Nucleus accumbens (tissue), 56 donors: ENCODE results near the gene FLYWCH2.
"Not testable (repeated sequence)": the region's sequence is repeated elsewhere in the genome, so short reads cannot be mapped to it uniquely, and the experiment has no call there.

Experiments
- DNase-seq, 56 donors: peaks; one replicate each; lab custom pipeline; 2025; lab: John Stamatoyannopoulos, UW

The FLYWCH2 gene

GRCh38 chr16:2931231-2931914 is 48.4 kb downstream of the FLYWCH2 start:
- not testable (repeated sequence) for DNase-seq

DNA sequence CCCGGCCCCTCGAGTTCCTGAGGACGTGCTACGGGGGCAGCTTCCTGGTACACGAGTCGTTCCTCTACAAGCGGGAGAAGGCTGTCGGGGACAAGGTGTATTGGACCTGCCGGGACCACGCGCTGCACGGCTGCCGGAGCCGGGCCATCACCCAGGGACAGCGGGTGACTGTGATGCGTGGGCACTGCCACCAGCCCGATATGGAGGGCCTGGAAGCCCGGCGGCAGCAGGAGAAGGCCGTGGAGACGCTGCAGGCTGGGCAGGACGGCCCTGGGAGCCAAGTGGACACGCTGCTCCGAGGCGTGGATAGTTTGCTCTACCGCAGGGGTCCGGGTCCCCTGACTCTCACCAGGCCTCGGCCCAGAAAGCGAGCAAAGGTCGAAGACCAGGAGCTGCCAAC is 50.1 kb downstream of the FLYWCH2 start:
- DNase-seq, result no peak

DNA sequence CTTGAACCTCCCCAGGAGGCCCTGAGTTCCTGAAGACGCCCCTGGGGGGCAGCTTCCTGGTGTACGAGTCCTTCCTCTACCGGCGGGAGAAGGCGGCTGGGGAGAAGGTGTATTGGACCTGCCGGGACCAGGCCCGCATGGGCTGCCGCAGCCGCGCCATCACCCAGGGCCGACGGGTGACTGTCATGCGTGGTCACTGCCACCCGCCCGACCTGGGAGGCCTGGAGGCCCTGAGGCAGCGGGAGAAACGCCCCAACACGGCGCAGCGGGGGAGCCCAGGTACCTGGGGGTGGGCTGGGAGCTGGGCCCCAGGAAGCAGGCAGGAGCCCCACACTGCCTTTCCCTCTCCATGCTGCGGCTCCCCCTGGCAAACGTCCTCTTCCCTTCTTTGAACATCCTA is 50.7 kb downstream of the FLYWCH2 start:
- no peak for DNase-seq

DNA sequence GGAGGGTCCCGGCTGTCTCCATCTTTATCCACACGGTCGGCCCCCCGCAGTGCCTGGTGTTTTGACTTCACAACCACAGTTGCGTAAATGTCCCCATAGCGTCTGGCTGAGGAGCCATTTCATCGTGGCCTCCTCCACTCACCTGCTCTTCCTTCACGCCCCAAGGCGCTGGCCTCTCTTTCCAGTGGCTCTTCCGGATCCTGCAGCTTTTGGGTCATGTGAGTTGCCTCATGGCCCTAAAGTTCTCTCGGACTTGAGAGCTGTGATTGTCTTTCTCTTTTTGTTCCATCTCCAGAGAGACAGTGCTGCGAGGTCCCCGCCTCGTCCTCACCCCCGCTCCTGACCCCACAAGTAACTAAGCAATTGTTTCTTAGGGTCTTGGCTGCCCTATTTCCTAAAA is 51.4 kb downstream of the FLYWCH2 start:
- no peak for DNase-seq

GRCh38 chr16:2936436-2937011 is 53.5 kb downstream of the FLYWCH2 start:
- DNase-seq, result no peak

DNA sequence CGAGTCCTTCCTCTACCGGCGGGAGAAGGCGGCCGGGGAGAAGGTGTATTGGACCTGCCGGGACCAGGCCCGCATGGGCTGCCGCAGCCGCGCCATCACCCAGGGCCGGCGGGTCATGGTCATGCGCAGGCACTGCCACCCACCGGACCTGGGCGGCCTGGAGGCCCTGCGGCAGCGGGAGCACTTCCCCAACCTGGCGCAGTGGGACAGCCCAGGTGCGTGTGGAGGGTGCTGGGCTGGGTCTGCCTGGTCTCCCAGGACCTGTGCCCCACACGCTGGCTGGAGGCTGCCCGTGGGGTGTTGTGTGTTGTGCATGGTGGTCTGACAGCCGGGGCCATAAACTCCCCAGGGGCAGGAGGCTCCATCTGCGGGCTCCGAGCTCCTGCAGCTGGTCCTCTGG is 54.2 kb downstream of the FLYWCH2 start:
- DNase-seq, result no peak

DNA sequence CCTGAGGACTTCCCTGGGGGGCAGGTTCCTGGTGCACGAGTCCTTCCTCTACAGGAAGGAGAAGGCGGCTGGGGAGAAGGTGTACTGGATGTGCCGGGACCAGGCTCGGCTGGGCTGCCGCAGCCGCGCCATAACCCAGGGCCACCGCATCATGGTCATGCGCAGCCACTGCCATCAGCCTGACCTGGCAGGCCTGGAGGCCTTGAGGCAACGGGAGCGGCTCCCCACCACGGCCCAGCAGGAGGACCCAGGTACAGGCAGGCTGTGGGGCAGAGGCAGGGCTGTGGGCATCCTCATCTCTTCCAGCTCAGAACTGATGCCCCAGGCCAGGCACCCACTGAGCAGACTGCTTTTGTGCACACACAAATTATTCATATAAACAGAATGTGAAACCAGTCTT is 55.2 kb downstream of the FLYWCH2 start:
- DNase-seq, result no peak

DNA sequence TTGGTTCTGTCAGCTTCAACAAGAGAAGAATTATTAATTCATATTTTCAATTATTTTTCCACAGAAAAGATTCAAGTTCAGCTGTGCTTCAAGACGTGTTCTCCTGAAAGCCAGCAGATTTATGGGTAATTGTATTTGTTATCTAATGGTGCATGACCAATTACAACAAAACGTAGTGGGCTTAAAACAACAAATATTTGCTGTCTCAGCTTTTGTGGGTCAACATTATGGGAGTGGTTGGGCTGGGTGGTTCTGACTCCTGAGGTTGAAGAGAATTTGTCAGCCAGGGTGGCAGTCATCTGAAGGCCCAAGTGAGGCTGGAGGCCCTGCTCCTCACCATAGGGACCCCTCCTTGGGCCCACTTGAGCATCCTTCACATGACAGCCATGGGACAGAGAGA is 57.0 kb downstream of the FLYWCH2 start:
- DNase-seq, result no peak

- DNase-seq, result no peak
Measured at GRCh38 chr16:2942045-2942444, 59.0 kb downstream of the FLYWCH2 start.

- DNase-seq, result not testable (repeated sequence)
Measured at GRCh38 chr16:2943716-2944115, 60.7 kb downstream of the FLYWCH2 start.

- DNase-seq, result no peak
Measured at GRCh38 chr16:2946649-2947048, 63.6 kb downstream of the FLYWCH2 start.
